Thoracic aorta (tissue), 2 donors: Measurements from ENCODE around the gene PLAAT5. TPM values are rescaled to one million over a fixed set of nuclear protein-coding genes. Genes with fewer than 3 reads are reported as not detected.
"Not testable (repeated sequence)": the region's sequence is repeated elsewhere in the genome, so short reads cannot be mapped to it uniquely, and the experiment has no call there.

Source experiments
- ATAC-seq: fragments of 150-250 bp; one replicate; pipeline ENCODE4 v1.8.0; 2017; ENCODE audit warnings: low read depth; ENCODE audit not compliant: insufficient number of reproducible peaks, low FRiP score
- DNase-seq: peaks from one replicate; pipeline ENCODE4 v3.0.0-alpha.2; 2020; ENCODE audit warnings: low spot score
- H3K27ac ChIP-seq, 2 donors: fragments of 200-600 bp; sonication (generic); 1 replicate in 1 of 2; 2 replicates in 1 of 2; pipeline ENCODE4 v1.5.1; 2016; ENCODE audit warnings: mild to moderate bottlenecking in 2 of 2, moderate library complexity in 2 of 2
- H3K27me3 ChIP-seq: fragments of 200-600 bp; sonication (generic); replicated peaks from 2 replicates; pipeline ENCODE4 v1.6.0; 2016; ENCODE audit warnings: mild to moderate bottlenecking; ENCODE audit not compliant: insufficient read depth
- H3K36me3 ChIP-seq: fragments of 200-600 bp; sonication (generic); one replicate; pipeline ENCODE4 v1.5.1; 2016
- H3K4me1 ChIP-seq, 2 donors: fragments of 200-600 bp; sonication (generic); 1 replicate in 1 of 2; 2 replicates in 1 of 2; pipeline versions ENCODE4 v1.5.1 to v1.6.0; 2016; ENCODE audit warnings: low read depth in 2 of 2, mild to moderate bottlenecking in 1 of 2; ENCODE audit not compliant: control insufficient read depth in 1 of 2
- H3K4me3 ChIP-seq: fragments of 200-600 bp; sonication (generic); 2 replicates; pipeline ENCODE4 v1.5.1; 2016; ENCODE audit warnings: mild to moderate bottlenecking
- H3K9me3 ChIP-seq: fragments of 200-600 bp; sonication (generic); 2 replicates; pipeline ENCODE4 v1.5.1; 2016
- CTCF ChIP-seq: fragments of 200-600 bp; sonication (generic); IDR thresholded peaks from one replicate; pipeline ENCODE4 v1.5.1; 2019; ENCODE audit warnings: antibody characterized with exemption
- total RNA-seq, 2 donors: library from RNA; depleted of rRNA; stranded (reverse); fragments of >200 nt; gene quantifications; one replicate each; pipeline versions ENCODE4 v1.1.0 to v1.2.3, GENCODE V29; 2016

PLAAT5 gene
- total RNA-seq, 2 donors from 2014 or later: 0.49 to 1.8 TPM

GRCh38 chr11:63534895-63535461 is 44.0 kb upstream of the PLAAT5 start:
- Histone ChIP-seq H3K4me3 (no peak overlapping the region), H3K4me1 (peaks cover 22 to 50% of the 10 kb centered on the region in 2 donors), H3K27ac (no peak overlapping the region), H3K36me3 (no peaks in the 10 kb centered on the region), H3K27me3 (no peaks in the 10 kb centered on the region), H3K9me3 (no peaks in the 10 kb centered on the region)
- DNase-seq (no peak), ATAC-seq (no peak)
- no peak for TF ChIP-seq CTCF

- DNase-seq (no peak), ATAC-seq (no peak)
Measured at GRCh38 chr11:63534076-63534475, 43.1 kb upstream of the PLAAT5 start.

GRCh38 chr11:63532799-63533475 is 42.0 kb upstream of the PLAAT5 start:
- no peak for TF ChIP-seq CTCF
- H3K27me3 ChIP-seq: no peaks in the 10 kb centered on the region
- peaks cover 19 to 40% of the 10 kb centered on the region in 2 donors for H3K4me1 ChIP-seq
- no peaks in the 10 kb centered on the region for H3K9me3 ChIP-seq
- H3K27ac ChIP-seq: no peak overlapping the region
- H3K36me3 ChIP-seq: no peaks in the 10 kb centered on the region
- no peak for ATAC-seq
- H3K4me3 ChIP-seq: no peak overlapping the region
- no peak for DNase-seq

More at GRCh38 chr11:63534076-63534475, 43.1 kb upstream of the PLAAT5 start:
- Histone ChIP-seq H3K36me3 (no peaks in the 10 kb centered on the region), H3K4me1 (peaks cover 22 to 50% of the 10 kb centered on the region in 2 donors), H3K4me3 (no peak overlapping the region), H3K27ac (no peak overlapping the region), H3K9me3 (no peaks in the 10 kb centered on the region), H3K27me3 (no peaks in the 10 kb centered on the region)
- TF ChIP-seq CTCF: no peak

- Histone ChIP-seq H3K4me3 (no peak overlapping the region), H3K36me3 (no peaks in the 10 kb centered on the region), H3K27ac (peak overlapping the region; percentile 8 to 56), H3K4me1 (peaks cover 15 to 32% of the 10 kb centered on the region in 2 donors), H3K9me3 (no peaks in the 10 kb centered on the region), H3K27me3 (no peaks in the 10 kb centered on the region)
- DNase-seq: no peak
- TF ChIP-seq CTCF: no peak
- no peak for ATAC-seq
Measured at GRCh38 chr11:63532117-63532516, 41.1 kb upstream of the PLAAT5 start.

- not testable (repeated sequence) for H3K27me3 ChIP-seq, H3K4me3 ChIP-seq, H3K36me3 ChIP-seq, H3K9me3 ChIP-seq, DNase-seq
- H3K4me1 ChIP-seq: peaks cover 12 to 28% of the 10 kb centered on the region in 2 donors
- peak; percentile 81 for ATAC-seq
- peak overlapping the region; percentile 8 to 56 for H3K27ac ChIP-seq
Measured at GRCh38 chr11:63531074-63531792, 40.3 kb upstream of the PLAAT5 start.
